ENCODE measurements around the gene TFPI2.

TFPI2 gene, protein sequence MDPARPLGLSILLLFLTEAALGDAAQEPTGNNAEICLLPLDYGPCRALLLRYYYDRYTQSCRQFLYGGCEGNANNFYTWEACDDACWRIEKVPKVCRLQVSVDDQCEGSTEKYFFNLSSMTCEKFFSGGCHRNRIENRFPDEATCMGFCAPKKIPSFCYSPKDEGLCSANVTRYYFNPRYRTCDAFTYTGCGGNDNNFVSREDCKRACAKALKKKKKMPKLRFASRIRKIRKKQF

DNA sequence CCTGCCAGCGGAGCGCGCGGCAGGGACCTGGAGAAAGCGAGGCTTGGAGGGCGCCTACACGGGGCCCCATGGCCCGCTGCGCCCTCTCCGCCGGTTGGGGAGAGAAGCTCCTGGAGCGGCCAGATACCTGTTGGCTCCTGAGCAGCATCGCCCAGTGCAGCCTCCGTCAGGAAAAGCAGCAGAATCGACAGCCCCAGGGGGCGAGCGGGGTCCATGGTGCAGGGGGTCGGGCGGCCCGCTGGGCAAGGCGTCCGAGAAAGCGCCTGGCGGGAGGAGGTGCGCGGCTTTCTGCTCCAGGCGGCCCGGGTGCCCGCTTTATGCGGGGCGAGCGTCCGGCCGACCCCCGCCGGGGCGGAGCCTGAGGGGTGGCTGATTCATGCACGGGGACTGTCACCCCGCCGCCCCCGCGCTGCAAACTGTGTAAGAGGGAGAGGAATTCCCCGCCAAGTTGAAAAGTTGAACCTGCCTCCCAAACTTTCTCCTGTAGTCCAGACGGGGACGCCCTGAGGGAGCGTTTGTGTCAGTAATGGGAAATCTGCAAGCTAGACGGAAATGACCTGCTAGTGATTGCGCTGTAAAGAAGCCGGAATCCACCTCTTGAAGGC is at the start of gene TFPI2:
TSS of gene TFPI2 (minus strand) at position 290 of the 605 bp plus-strand sequence. CDS start at position 215, 75 bp downstream.
- no peaks in the 10 kb centered on the region for H3K27me3 ChIP-seq (ENCODE audit: control insufficient read depth, insufficient read depth, low read length)
- H3K4me1 ChIP-seq (ENCODE audit: control insufficient read depth, insufficient read depth, low read length) = no peaks in the 10 kb centered on the region
- no peak within 1 kb of the TSS for H3K27ac ChIP-seq (ENCODE audit: low read length)
- peak within 1 kb of the TSS; percentile 74; the same call in 1 of the 2 replicates for H3K4me3 ChIP-seq (ENCODE audit: low read length)
- DNase-seq (ENCODE audit: low read depth, low spot score) = no peak
- H3K9me3 ChIP-seq (ENCODE audit: control insufficient read depth, insufficient read depth, low read length) = no peaks in the 10 kb centered on the region
- WGBS (ENCODE audit: insufficient coverage, insufficient read length) = no CpG with 5 or more reads among the region's 49 CpGs
- no peaks in the 10 kb centered on the region for H3K36me3 ChIP-seq (ENCODE audit: control insufficient read depth, insufficient read depth, low read length)

DNA sequence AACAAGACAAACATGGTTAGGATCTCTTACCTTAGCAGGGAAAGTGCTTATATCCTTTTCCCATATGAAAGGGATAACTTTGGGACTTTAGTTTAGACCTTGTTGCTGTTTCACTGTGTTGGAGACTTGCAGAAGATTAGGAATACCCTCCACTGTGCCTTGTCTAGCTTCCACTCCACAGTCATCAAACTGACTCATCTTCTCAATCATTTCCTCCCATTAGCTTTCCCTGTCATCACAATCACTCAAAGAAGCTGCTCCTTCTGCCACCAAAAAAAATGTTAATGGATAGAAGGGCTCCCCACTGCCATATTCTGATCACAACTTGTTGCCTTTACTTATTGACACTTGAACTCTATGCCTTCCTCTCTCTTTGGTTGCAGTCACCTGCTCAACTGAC is 47.7 kb upstream of the TFPI2 start:
- no peaks in the 10 kb centered on the region for H3K4me1 ChIP-seq (ENCODE audit: control insufficient read depth, insufficient read depth, low read length)
- no peak overlapping the region for H3K4me3 ChIP-seq (ENCODE audit: low read length)
- no peaks in the 10 kb centered on the region for H3K27me3 ChIP-seq (ENCODE audit: control insufficient read depth, insufficient read depth, low read length)
- no peaks in the 10 kb centered on the region for H3K9me3 ChIP-seq (ENCODE audit: control insufficient read depth, insufficient read depth, low read length)
- H3K27ac ChIP-seq (ENCODE audit: low read length) = no peak overlapping the region
- no peak for DNase-seq (ENCODE audit: low read depth, low spot score)
- no peaks in the 10 kb centered on the region for H3K36me3 ChIP-seq (ENCODE audit: control insufficient read depth, insufficient read depth, low read length)

DNA sequence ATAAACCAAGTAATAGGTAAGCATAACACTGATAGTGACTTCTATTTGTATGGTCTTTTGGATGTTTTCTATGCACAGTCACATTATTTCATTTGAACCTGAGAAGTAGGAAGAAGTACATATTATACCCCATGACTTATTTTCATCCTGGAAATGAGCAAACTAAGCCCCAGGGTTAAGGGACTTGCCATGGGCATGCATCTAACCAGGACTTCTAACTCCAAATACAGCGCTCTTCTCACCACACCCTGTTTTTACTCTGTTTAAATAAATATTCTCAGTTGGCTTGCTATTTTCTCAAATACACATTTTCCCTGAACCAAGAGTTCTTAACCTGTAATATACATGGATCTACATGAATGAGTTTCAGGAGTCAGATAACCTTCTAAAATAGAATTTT is 47.3 kb upstream of the TFPI2 start:
- WGBS (ENCODE audit: insufficient coverage, insufficient read length) = no CpG with 5 or more reads among the region's 1 CpG
- Histone ChIP-seq H3K4me3 (ENCODE audit: low read length) (no peak overlapping the region), H3K36me3 (ENCODE audit: control insufficient read depth, insufficient read depth, low read length) (no peaks in the 10 kb centered on the region), H3K27me3 (ENCODE audit: control insufficient read depth, insufficient read depth, low read length) (no peaks in the 10 kb centered on the region), H3K4me1 (ENCODE audit: control insufficient read depth, insufficient read depth, low read length) (no peaks in the 10 kb centered on the region), H3K27ac (ENCODE audit: low read length) (no peak overlapping the region), H3K9me3 (ENCODE audit: control insufficient read depth, insufficient read depth, low read length) (no peaks in the 10 kb centered on the region)
- no peak for DNase-seq (ENCODE audit: low read depth, low spot score)

DNA sequence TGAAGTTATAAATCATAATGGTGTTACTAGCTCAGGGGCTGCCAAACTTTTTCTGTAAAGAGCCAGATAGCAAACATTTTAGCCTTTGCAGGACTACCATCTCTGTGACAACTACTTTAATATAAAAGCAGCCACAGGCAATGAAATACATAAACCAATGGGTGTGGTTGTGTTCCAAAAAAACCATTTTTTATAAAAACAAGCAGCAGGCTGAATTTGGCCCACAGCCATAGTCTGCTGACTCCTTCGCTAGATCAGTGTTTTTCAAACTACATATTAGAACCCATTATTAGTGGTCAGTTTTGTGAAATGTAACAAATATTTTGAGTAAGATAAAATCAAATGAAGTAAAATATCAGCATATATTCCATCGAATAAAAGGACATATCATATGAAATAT is 44.5 kb upstream of the TFPI2 start:
- DNase-seq (ENCODE audit: low read depth, low spot score) = no peak
- Histone ChIP-seq H3K9me3 (ENCODE audit: control insufficient read depth, insufficient read depth, low read length) (no peaks in the 10 kb centered on the region), H3K36me3 (ENCODE audit: control insufficient read depth, insufficient read depth, low read length) (no peaks in the 10 kb centered on the region), H3K27ac (ENCODE audit: low read length) (no peak overlapping the region), H3K4me1 (ENCODE audit: control insufficient read depth, insufficient read depth, low read length) (no peaks in the 10 kb centered on the region), H3K4me3 (ENCODE audit: low read length) (no peak overlapping the region), H3K27me3 (ENCODE audit: control insufficient read depth, insufficient read depth, low read length) (no peaks in the 10 kb centered on the region)
- no CpG with 5 or more reads among the region's 2 CpGs for WGBS (ENCODE audit: insufficient coverage, insufficient read length)

DNA sequence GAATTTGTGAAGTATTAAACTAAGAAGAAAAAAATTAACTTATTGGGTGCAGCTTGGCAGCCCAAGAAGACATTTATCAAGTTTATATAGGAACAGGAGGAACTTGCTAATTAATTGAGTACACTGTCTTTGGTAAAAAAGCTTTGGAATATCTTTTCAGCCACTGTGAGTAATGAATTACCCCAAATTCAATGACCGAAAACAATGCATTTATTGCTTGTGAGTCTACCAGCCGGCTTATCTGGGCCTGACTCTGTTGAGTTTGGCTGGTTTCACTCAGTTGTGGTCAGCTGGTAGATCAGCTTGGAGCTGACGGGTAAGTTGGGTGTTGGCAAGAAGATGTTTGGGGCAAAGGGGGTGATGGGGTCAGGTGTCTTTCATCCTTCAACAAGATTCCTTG is 42.6 kb upstream of the TFPI2 start:
- no CpG with 5 or more reads among the region's 3 CpGs for WGBS (ENCODE audit: insufficient coverage, insufficient read length)
- H3K27me3 ChIP-seq (ENCODE audit: control insufficient read depth, insufficient read depth, low read length) = no peaks in the 10 kb centered on the region
- no peaks in the 10 kb centered on the region for H3K36me3 ChIP-seq (ENCODE audit: control insufficient read depth, insufficient read depth, low read length)
- DNase-seq (ENCODE audit: low read depth, low spot score) = no peak
- no peaks in the 10 kb centered on the region for H3K4me1 ChIP-seq (ENCODE audit: control insufficient read depth, insufficient read depth, low read length)
- H3K9me3 ChIP-seq (ENCODE audit: control insufficient read depth, insufficient read depth, low read length) = no peaks in the 10 kb centered on the region
- H3K4me3 ChIP-seq (ENCODE audit: low read length) = no peak overlapping the region
- H3K27ac ChIP-seq (ENCODE audit: low read length) = no peak overlapping the region

DNA sequence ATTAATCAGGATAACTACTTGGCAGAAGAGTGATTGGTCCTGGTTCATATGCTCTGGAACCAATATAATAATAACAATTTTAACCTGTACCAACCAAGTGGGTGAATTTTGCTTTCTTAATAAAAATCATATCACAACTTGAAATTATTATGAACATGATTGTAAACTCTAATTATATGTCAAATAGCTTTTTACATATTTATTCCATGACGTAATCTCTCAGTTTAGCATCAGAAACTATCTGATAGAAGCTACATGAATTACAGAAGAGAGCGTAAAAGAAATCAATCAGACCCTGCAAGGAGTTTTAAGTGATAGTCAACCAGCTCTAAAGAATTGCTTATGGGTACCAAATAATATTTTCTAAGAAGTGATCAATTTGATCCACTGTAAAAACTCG is 41.1 kb upstream of the TFPI2 start:
- WGBS (ENCODE audit: insufficient coverage, insufficient read length) = no CpG with 5 or more reads among the region's 3 CpGs

DNA sequence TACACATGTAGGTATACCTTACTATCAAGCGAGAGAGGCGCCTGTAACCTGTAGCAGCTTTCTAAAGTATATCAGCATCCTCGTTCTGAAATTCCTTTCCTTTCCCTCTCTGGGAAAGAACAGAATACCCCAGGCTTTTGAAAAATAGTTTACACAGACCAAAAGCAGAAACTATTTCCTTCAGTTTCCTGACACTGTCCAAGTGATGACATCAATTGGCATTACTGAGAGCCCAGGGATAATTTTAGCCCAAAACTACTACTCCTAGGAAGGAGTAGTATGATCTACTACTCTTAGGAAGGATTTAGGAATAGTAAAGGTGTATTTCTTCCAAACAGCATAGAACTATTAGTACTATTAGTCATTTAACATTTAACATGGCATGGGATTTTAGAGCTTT is 37.0 kb upstream of the TFPI2 start:
- no peaks in the 10 kb centered on the region for H3K27me3 ChIP-seq (ENCODE audit: control insufficient read depth, insufficient read depth, low read length)
- H3K9me3 ChIP-seq (ENCODE audit: control insufficient read depth, insufficient read depth, low read length) = no peaks in the 10 kb centered on the region
- H3K4me1 ChIP-seq (ENCODE audit: control insufficient read depth, insufficient read depth, low read length) = no peaks in the 10 kb centered on the region
- no peak overlapping the region for H3K27ac ChIP-seq (ENCODE audit: low read length)
- H3K36me3 ChIP-seq (ENCODE audit: control insufficient read depth, insufficient read depth, low read length) = no peaks in the 10 kb centered on the region
- H3K4me3 ChIP-seq (ENCODE audit: low read length) = no peak overlapping the region
- no CpG with 5 or more reads among the region's 3 CpGs for WGBS (ENCODE audit: insufficient coverage, insufficient read length)
- no peak for DNase-seq (ENCODE audit: low read depth, low spot score)

More for the DNA sequence above, 41.1 kb upstream of the TFPI2 start:
- Histone ChIP-seq H3K36me3 (ENCODE audit: control insufficient read depth, insufficient read depth, low read length) (no peaks in the 10 kb centered on the region), H3K27ac (ENCODE audit: low read length) (no peak overlapping the region), H3K4me3 (ENCODE audit: low read length) (no peak overlapping the region), H3K27me3 (ENCODE audit: control insufficient read depth, insufficient read depth, low read length) (no peaks in the 10 kb centered on the region), H3K9me3 (ENCODE audit: control insufficient read depth, insufficient read depth, low read length) (no peaks in the 10 kb centered on the region), H3K4me1 (ENCODE audit: control insufficient read depth, insufficient read depth, low read length) (no peaks in the 10 kb centered on the region)
- no peak for DNase-seq (ENCODE audit: low read depth, low spot score)

DNA sequence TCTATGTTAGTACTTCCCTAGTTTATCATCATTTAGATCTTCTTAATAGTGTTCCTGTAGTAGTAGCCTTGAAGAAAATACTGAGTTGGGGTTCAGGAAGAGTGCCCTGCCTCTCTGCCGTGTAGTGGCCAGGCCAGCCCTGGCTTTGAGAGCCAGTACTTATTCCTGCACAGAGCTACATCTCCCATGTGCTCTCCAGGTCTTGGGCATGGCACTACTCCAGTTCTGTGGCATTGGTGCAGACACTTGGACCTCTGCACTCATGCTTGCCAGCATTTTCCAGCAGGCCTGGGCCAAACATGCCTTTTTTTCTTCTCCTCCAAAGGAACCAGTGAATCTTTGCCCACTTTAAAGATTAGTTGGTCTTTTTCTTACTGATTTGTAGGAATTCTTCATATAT is 36.2 kb upstream of the TFPI2 start:
- no peak overlapping the region for H3K27ac ChIP-seq (ENCODE audit: low read length)
- no CpG with 5 or more reads among the region's 1 CpG for WGBS (ENCODE audit: insufficient coverage, insufficient read length)

DNA sequence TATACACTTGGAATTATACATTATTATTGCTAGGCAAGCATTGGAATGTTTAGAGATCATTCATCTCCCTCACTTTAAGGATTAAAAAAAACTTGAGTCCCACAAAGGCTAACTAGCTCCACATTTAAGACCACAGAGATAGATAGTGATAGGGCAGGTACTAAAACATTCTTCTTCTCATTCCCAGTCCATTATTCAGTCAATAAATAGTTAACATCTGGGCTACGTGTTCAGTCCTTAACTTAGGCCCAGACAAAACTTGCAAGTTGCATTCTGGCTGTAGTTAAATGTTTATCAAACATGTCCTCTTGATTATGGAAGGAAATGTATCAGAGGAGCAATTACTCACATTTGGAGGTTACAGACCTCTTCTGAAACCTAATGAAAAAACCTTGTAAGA is 33.4 kb upstream of the TFPI2 start:
- no peaks in the 10 kb centered on the region; the same call in 1 of the 2 replicates for H3K4me1 ChIP-seq (ENCODE audit: control insufficient read depth, insufficient read depth, low read length)
- no CpG with 5 or more reads among the region's 1 CpG for WGBS (ENCODE audit: insufficient coverage, insufficient read length)
- H3K27ac ChIP-seq (ENCODE audit: low read length) = no peak overlapping the region
- no peaks in the 10 kb centered on the region for H3K9me3 ChIP-seq (ENCODE audit: control insufficient read depth, insufficient read depth, low read length)
- H3K36me3 ChIP-seq (ENCODE audit: control insufficient read depth, insufficient read depth, low read length) = no peaks in the 10 kb centered on the region
- DNase-seq (ENCODE audit: low read depth, low spot score) = no peak
- H3K4me3 ChIP-seq (ENCODE audit: low read length) = no peak overlapping the region
- no peaks in the 10 kb centered on the region for H3K27me3 ChIP-seq (ENCODE audit: control insufficient read depth, insufficient read depth, low read length)

More for the DNA sequence above, 36.2 kb upstream of the TFPI2 start:
- Histone ChIP-seq H3K4me1 (ENCODE audit: control insufficient read depth, insufficient read depth, low read length) (no peaks in the 10 kb centered on the region), H3K27me3 (ENCODE audit: control insufficient read depth, insufficient read depth, low read length) (no peaks in the 10 kb centered on the region), H3K4me3 (ENCODE audit: low read length) (no peak overlapping the region), H3K9me3 (ENCODE audit: control insufficient read depth, insufficient read depth, low read length) (no peaks in the 10 kb centered on the region), H3K36me3 (ENCODE audit: control insufficient read depth, insufficient read depth, low read length) (no peaks in the 10 kb centered on the region)
- DNase-seq (ENCODE audit: low read depth, low spot score) = no peak

DNA sequence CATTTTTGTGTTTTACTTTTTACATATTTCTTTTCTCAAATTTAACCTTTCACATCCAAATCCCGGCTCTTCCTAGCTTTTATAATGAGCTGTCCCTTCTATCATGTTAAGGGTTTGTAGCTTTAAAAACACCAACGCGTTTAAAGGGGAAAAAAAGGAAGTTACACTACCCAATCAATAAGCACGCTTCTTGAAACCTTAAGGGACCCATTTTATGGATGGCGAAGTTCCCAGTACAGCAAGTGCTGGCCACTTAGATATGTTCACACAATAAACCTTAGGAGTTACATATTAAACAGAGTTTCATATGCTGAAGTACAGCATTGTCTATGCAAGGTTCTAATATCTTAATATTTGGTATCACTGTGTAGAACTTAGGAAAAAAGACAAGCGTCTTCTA is 32.7 kb upstream of the TFPI2 start:
- Histone ChIP-seq H3K9me3 (ENCODE audit: control insufficient read depth, insufficient read depth, low read length) (no peaks in the 10 kb centered on the region), H3K4me3 (ENCODE audit: low read length) (no peak overlapping the region), H3K27ac (ENCODE audit: low read length) (no peak overlapping the region), H3K4me1 (ENCODE audit: control insufficient read depth, insufficient read depth, low read length) (no peaks in the 10 kb centered on the region; the same call in 1 of the 2 replicates), H3K36me3 (ENCODE audit: control insufficient read depth, insufficient read depth, low read length) (no peaks in the 10 kb centered on the region), H3K27me3 (ENCODE audit: control insufficient read depth, insufficient read depth, low read length) (no peaks in the 10 kb centered on the region)
- no CpG with 5 or more reads among the region's 6 CpGs for WGBS (ENCODE audit: insufficient coverage, insufficient read length)
- no peak for DNase-seq (ENCODE audit: low read depth, low spot score)
